HG02970 (cell line): ENCODE data around the gene PTTG1IP.

Experiments
- ATAC-seq: cut with Tn5 transposase; IDR thresholded peaks from one replicate; pipeline ENCODE4 v1.9.1; 2021; ENCODE audit warnings: mild to moderate bottlenecking, moderate library complexity, moderate number of reproducible peaks; ENCODE audit not compliant: unreplicated experiment, low FRiP score

PTTG1IP gene

DNA sequence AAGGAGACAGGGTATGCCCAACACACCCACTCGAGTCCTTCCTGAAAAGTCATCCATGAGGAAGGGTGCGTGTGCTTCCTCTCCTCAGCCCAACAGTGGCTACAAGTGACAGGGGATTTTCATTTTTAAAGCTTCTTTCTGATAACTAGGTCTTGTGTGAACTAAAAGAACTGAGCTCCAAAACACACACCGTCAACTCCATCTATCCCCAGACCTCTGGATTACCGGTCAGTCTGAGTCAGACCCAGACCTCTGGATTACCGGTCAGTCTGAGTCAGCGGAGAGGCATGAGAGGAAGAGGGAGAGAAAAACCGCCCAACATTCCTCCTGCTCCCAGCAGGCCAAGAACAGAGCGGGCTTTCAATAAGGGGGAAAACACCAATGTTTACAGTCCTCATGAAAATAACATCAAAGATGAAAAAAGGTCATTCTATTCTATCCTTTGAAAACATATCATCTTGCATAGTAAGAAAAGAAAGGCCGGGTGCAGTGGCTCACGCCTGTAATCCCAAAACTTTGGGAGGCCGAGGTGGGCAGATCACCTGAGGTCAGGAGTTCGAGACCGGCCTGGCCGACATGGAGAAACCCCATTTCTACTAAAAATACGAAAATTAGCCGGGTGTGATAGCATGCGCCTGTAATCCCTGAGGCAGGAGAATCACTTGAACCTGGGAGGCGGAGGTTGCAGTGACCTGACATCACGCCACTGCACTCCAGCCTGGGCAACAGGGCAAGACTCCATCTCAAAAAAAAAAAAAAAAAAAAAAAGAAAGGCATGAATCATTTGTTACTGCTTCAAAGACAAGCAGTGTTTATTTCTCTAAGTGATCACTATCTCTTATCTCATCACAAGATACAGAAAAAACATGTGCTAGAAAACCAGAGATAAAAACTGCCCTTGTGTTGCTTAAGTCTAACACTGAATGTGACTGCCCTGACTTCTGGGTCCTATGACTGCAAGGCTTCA lies 3.4 kb downstream of the PTTG1IP start:
- no peak for ATAC-seq

GRCh38 chr21:44868707-44869106 lies 4.8 kb downstream of the PTTG1IP start:
- ATAC-seq: no peak

DNA sequence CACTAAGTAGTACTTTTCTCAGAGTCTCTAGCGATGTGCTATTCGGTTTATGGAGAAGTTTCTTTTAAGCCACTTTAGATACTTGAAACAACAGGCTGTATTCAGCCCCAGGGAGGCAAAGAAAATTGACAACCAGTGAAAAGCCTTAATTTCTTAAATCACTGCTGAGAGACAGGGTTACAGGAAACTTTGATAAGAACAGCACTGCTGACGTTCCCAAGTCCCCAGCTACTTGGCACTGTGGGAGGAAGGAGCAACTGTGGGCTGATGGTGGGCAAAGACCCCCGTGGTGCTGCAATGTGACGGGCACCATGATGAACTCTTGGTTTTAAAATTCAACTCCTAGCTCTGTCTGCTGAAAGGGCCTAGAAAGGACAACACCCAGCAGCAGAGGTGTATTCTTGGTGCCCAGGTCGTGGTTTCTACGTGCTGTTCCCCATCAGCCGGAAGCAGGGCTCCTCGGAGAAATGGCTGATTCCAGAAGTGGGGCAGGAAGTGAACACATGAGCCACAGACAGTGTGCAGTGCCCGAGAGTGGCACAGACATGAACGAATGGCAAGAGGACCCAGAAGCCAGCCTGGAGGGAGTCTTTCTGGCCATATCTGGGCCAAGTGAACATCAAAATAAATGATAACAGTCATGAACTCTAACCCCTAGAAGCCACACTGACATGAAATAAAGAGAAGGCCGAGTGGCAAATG lies 5.3 kb downstream of the PTTG1IP start:
- no peak for ATAC-seq

- ATAC-seq: no peak
Measured at GRCh38 chr21:44867464-44867863, 6.0 kb downstream of the PTTG1IP start.

GRCh38 chr21:44866780-44867179 lies 6.7 kb downstream of the PTTG1IP start:
- ATAC-seq: no peak

DNA sequence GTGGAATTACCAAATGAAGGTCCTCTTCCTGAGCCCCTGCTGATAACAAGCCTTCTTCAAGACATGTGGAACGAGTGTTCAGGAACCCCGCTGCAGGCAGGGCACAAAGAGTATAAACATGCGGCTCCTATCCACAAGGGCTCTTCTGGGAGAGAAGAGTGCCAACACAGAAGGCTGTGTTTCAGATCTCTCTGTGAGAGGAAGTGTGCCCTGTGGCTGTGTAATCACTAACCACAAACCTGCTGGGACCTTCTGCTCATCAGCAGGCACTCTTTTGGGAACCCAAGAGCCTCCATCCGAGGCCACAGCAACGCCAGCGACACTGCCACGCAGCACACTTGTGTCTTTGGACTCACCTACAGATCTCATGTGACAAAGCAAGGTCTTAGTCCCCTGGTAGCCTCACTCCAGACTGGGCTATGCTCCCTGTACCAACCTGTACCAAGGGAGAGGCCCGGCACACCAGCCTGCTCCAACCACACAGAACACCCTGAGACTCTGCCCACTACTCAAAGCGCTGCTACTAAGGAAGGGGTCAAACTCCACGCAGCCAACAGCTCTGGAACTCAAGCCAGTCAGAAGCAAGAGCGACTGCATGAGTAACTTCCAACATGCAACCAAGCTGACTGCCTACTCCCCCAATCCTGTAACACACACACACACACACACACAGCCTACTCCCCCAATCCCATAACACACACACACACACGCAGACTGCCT lies 7.8 kb downstream of the PTTG1IP start:
- no peak for ATAC-seq

GRCh38 chr21:44862869-44863685 lies 10.4 kb downstream of the PTTG1IP start:
- no peak for ATAC-seq

DNA sequence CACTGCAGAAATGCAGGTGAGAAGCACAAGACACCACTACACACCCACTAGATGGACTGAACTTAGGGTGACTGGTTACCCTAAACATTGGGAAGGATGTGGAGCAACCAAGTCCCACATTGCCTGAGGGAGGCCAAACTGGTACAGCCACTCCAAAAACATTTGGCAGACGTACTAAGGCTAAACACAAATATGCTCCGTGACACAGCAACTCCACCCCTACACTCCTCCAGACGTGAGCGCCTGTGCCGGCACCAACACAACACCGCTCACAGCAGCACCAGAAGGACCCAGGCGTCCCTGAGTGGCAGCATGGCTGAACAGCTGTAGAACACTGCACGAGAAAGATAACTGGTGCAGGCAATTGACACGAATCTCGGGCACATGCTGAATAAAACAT lies 14.7 kb downstream of the PTTG1IP start:
- ATAC-seq: no peak

GRCh38 chr21:44858291-44858690 lies 15.2 kb downstream of the PTTG1IP start:
- ATAC-seq: no peak

DNA sequence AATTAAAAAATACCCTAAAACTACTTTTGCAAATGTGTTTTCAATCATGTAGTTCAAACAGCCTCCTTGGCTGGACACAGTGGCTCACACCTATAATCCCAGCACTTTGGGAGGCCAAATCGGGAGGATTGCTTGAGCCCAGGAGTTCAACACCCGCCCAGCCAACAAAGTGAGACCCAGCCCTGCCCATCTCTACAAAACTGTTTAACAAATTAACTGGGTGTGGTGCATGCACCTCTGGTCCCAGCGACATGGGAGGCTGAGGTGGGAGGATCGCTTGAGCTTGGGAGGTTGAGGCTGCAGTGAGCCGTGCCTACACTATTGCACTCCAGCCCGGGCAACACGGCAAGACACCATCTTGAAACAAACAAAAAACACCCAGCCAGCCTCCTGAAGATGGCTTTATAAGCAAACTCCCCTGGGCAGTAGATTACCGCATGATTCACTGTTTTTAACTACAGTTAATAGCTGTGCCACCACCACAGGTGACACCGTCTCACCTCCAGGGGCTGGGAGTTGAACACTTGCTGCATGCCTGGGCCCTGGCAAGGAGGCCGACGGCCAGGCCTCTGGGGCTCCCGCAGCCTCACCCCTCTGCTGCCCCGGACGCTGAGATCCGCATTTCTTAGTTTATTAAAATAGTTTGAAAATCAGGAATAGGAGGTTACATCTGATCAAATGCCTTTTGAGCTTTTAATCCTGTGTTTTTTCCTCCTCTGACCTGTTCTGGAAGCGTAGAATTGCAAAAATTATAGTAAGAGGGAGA lies 16.2 kb downstream of the PTTG1IP start:
- no peak for ATAC-seq

DNA sequence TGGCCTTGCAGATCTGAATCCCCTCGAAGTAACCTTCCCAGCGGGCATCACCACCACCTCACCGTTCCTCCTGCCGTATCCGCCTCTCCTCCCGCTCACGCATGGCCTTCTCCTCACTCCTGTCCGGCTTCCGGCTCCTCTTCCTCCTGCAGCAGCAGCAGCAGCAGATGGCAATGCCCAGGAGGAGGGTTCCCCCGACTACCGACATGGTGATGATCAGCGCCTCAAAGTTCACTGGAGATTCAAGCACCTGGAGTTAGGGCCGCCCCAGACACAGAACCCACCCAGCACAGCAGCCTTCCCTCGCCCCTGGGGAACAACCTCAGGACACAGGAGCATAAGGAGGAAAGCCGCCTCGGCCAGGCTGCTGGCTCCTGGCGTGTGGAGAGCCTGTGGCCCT lies 17.4 kb downstream of the PTTG1IP start:
- no peak for ATAC-seq

- no peak for ATAC-seq
Measured at GRCh38 chr21:44855572-44855971, 17.9 kb downstream of the PTTG1IP start.

DNA sequence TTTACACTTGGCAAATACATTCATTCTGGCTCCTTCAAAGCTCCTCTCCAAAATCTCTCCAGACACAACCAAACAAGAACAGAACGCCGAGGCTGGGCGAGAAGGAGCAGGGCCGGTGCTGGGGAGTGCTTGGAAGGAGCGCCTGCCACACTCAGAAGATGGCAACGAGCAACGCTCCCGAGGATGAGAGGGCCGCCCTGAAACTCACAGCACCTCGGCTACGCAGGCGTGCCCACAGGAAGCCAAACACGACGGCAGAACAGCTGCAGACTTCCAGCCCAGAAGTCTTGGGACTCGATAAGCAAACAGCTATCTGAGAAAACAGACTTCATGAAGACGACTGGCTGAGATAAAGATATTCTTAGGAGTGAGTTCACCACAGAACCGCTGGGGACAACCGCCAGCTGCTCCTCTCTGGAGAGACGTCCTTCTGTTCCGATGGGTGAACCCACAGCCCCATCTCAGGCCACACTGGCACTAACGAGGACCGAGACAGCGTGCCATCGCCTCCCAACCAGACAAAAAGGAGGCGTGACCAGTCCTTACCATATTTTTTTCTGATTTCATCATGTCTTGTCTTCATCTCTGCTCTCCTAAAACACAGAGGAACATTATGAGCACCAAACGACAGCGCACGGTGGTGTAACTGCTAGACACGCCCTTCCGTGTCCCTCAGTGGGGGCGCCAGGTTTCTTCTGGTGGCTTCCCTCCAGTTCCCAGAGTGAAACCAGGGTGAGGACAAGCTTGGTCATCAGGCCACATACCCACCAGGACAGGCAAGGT lies 18.6 kb downstream of the PTTG1IP start:
- no peak for ATAC-seq

DNA sequence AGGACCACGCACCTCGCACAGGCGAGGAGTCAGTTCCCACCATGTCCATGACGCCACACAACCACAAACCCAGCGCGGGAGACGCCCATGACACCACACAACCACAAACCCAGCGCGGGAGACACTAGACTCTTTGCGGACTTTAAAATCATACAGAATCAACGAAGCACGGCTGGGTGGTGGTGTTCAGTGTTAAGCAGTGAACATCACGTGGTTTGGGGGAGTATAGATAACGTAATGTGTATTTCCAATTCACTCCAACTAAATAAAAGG lies 19.2 kb downstream of the PTTG1IP start:
- no peak for ATAC-seq

DNA sequence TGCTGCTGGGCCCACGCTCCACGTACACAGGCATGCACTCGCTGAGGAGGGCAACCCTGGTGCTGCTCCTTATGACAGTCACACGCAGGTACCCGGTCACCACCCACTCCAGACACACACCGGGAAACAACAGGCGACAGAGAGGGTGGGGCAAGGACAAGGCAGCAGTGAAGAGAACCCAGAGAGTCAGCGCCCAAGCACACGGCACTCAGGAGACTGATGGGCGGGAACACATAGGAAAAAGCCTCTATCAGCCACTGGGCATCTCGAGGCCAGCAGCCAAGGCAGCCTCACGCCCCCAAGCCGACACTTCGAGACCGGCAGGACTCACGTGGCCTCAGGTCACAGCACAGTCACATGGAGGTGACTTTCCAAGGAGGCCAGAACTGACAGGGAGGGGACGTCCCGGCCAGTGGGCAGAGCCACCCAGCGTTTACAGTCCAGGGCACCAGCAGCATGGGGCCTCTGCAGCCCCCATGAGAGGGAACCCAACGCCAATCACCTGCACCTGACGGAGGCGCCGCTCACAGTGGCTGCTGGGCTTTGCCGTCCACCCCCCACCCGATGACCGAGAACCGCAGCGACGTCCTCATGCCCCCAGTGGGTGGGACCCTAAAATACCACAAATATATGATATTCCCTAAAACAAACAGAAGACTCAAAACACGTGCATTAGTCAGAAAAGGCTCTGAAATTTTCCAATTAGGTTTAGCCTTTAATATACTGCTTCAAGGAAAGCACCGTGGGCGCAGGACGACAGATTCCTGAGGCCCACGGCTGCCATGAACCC lies 19.7 kb downstream of the PTTG1IP start:
- no peak for ATAC-seq

- ATAC-seq: no peak
Measured at GRCh38 chr21:44850905-44851657, 22.4 kb downstream of the PTTG1IP start.

DNA sequence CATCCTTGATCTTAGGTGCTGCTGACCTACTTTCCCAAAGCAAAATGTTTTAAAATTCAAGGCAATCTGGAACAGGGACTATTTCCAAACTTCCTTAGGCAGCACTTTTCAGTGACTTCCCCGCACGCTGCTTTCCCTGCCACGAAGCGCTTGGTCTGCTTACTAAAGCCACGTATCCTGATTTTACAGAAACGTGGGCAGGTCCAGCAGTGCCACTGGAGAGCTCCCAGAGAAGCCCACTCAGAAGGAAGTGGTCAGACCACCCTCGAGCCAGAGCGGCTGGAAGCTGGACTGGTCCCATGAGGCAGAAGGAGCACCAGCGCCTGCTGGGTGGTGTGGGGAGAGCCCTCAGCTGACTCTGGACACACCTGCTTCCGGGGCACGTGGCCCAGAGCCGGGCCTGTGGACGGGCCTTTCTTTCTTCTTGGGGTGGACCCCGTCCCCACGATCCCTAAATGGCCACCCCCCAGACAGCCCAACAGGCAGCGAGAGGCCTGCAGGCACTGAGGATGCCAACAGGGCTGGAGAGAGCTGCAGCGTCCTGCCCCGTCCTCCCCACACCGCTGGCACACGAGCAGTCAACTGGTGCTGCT lies 23.2 kb downstream of the PTTG1IP start:
- ATAC-seq: no peak
